Activated CD4-positive, CD25-positive, alpha-beta regulatory T cell treated with anti-CD3 and anti-CD28 coated beads, Interleukin-2, amount 50 U/mL, for 24 hours (primary cell): Measurements from ENCODE around the gene CYP2R1.

Experiments
- ATAC-seq, 2 donors: fragments of 150-1000 bp; cut with Tn5 transposase; one replicate each; pipeline ENCODE4 v1.10.0; 2021; ENCODE audit warnings: mild to moderate bottlenecking in 1 of 2, moderate library complexity in 1 of 2

CYP2R1 gene

GRCh38 chr11:14892036-14892556 is at the start of gene CYP2R1:
Gene CYP2R1, minus strand, starts transcription at chr11:14892231. Its CDS starts 26 bp downstream, at chr11:14892205.
- peak; percentile 83 to 87 for ATAC-seq

GRCh38 chr11:14938936-14939335 is 46.9 kb upstream of the CYP2R1 start:
- ATAC-seq: no peak

- no peak for ATAC-seq
Measured at GRCh38 chr11:14934641-14935351, 42.8 kb upstream of the CYP2R1 start.

- no peak for ATAC-seq
Measured at GRCh38 chr11:14932447-14932846, 40.4 kb upstream of the CYP2R1 start.

GRCh38 chr11:14930369-14930768 is 38.3 kb upstream of the CYP2R1 start:
- ATAC-seq: no peak

- no peak for ATAC-seq
Measured at GRCh38 chr11:14927146-14927545, 35.1 kb upstream of the CYP2R1 start.

GRCh38 chr11:14924318-14924717 is 32.3 kb upstream of the CYP2R1 start:
- no peak for ATAC-seq

- ATAC-seq: no peak
Measured at GRCh38 chr11:14916403-14916802, 24.4 kb upstream of the CYP2R1 start.

- ATAC-seq: no peak
Measured at GRCh38 chr11:14914536-14914935, 22.5 kb upstream of the CYP2R1 start.

GRCh38 chr11:14908214-14908880 is 16.3 kb upstream of the CYP2R1 start:
- ATAC-seq: peak in 1 of 2 donors; percentile 22

- peak; percentile 75 to 77 for ATAC-seq
Measured at GRCh38 chr11:14907411-14908213, 15.6 kb upstream of the CYP2R1 start.

GRCh38 chr11:14906993-14907392 is 15.0 kb upstream of the CYP2R1 start:
- no peak for ATAC-seq

- ATAC-seq: no peak
Measured at GRCh38 chr11:14906578-14906977, 14.5 kb upstream of the CYP2R1 start.

GRCh38 chr11:14905104-14906033 is 13.3 kb upstream of the CYP2R1 start:
- ATAC-seq: peak; percentile 61 to 68

GRCh38 chr11:14904745-14905103 is 12.7 kb upstream of the CYP2R1 start:
- ATAC-seq: peak; percentile 57 to 59

- no peak for ATAC-seq
Measured at GRCh38 chr11:14902650-14903350, 10.8 kb upstream of the CYP2R1 start.

- ATAC-seq: no peak
Measured at GRCh38 chr11:14898906-14899305, 6.9 kb upstream of the CYP2R1 start.

- no peak for ATAC-seq
Measured at GRCh38 chr11:14898355-14898754, 6.3 kb upstream of the CYP2R1 start.

- no peak for ATAC-seq
Measured at GRCh38 chr11:14894657-14895598, 2.9 kb upstream of the CYP2R1 start.

GRCh38 chr11:14892577-14892976 is 546 bp upstream of the CYP2R1 start:
- no peak for ATAC-seq
